K562 (cell line): ENCODE results near the gene CHRNB4. TPM values are rescaled to one million over a fixed set of nuclear protein-coding genes. Genes with fewer than 3 reads are reported as not detected.

Experiments used
- ATAC-seq: fragments of 200-7000 bp; cut with Tn5 transposase; 3 replicates; pipeline ENCODE4 v1.9.1; 2020; ENCODE audit warnings: moderate library complexity
- BruUV-seq: library from RNA; stranded (reverse); fragments of 400-500 nt; replicated peaks from 2 replicates; lab custom pipeline; 2021; lab: Mats Ljungman, UMichigan
- CTCF ChIA-PET: fragments of 300-600 bp; formaldehyde crosslinking; extraction: SDS; loops from one replicate; lab custom pipeline; 2021; ENCODE audit warnings: low intra/inter-chr PET ratio; lab: Yijun Ruan, JAX
- POLR2A ChIA-PET: fragments of 300-600, 350-650 bp; sonication (Branson Sonifier 250); formaldehyde crosslinking; extraction: SDS; loops from one replicate; lab custom pipeline; 2021; ENCODE audit warnings: antibody characterized with exemption, inconsistent platforms; lab: Yijun Ruan, JAX
- DNase-seq, 4 experiments: peaks; one replicate each; pipeline versions ENCODE4 v3.0.0 to v3.0.0-alpha.2; 2011 to 2018; ENCODE audit warnings: low spot score in 3 of 4, mixed read lengths in 3 of 4; ENCODE audit errors: extremely low read depth in 1 of 4
- FAIRE-seq: peaks from 2 replicates; lab custom pipeline; 2011; peaks lifted over from hg19 to GRCh38; lab: Jason Lieb, UNC
- H2AFZ ChIP-seq: 2 replicates; pipeline ENCODE4 v1.6.0; 2011; ENCODE audit warnings: low read depth, low read length, control low read depth, inconsistent platforms
- H3K27ac ChIP-seq: fragments of 200-600 bp; 3 replicates; pipeline ENCODE4 v1.8.0; 2011; ENCODE audit warnings: low read depth, mild to moderate bottlenecking, control low read depth, inconsistent platforms, low read length, moderate library complexity, mixed read lengths; ENCODE audit errors: extremely low read depth
- H3K27me3 ChIP-seq, 2 experiments: fragments of 300-600 bp in 1 of 2; 2 replicates in 1 of 2; 3 replicates in 1 of 2; pipeline versions ENCODE4 v1.6.0 to v1.8.0; 2011; ENCODE audit warnings: inconsistent platforms in 2 of 2, low read length in 2 of 2, mild to moderate bottlenecking in 1 of 2, mixed read lengths in 1 of 2, moderate library complexity in 1 of 2; ENCODE audit not compliant: control insufficient read depth in 2 of 2, insufficient read depth in 2 of 2
- H3K36me3 ChIP-seq: fragments of 300-600 bp; 3 replicates; pipeline ENCODE4 v1.8.0; 2011; ENCODE audit warnings: mild to moderate bottlenecking, low read length, inconsistent platforms; ENCODE audit not compliant: control insufficient read depth, insufficient read depth
- H3K4me1 ChIP-seq, 2 experiments: fragments of 200-600 bp in 1 of 2; replicated peaks in 1 of 2; 2 replicates in 1 of 2; 3 replicates in 1 of 2; pipeline versions ENCODE4 v1.5.1 to v1.8.0; 2011; ENCODE audit warnings: inconsistent platforms in 2 of 2, low read length in 2 of 2, mild to moderate bottlenecking in 1 of 2, mixed read lengths in 1 of 2, moderate library complexity in 1 of 2; ENCODE audit not compliant: control insufficient read depth in 2 of 2, insufficient read depth in 2 of 2
- H3K4me2 ChIP-seq: 2 replicates; pipeline ENCODE4 v1.6.1; 2011; ENCODE audit warnings: low read length, control low read depth, inconsistent platforms, mixed read lengths; ENCODE audit not compliant: insufficient read depth
- H3K4me3 ChIP-seq: fragments of 200-600 bp; sonication (generic), shearing (Covaris generic); 2 replicates; pipeline ENCODE4 v1.5.1; 2016; ENCODE audit warnings: control low read depth, inconsistent platforms
- H3K79me2 ChIP-seq: fragments of 200-600 bp; 3 replicates; pipeline ENCODE4 v1.8.0; 2011; ENCODE audit warnings: low read length, inconsistent platforms; ENCODE audit not compliant: control insufficient read depth, insufficient read depth
- H3K9ac ChIP-seq, 2 experiments: 2 replicates each; pipeline versions ENCODE4 v1.6.0 to v1.6.1; 2011; ENCODE audit warnings: low read depth in 2 of 2, low read length in 2 of 2, control low read depth in 1 of 2, inconsistent platforms in 1 of 2, mild to moderate bottlenecking in 1 of 2, mixed read lengths in 1 of 2; ENCODE audit not compliant: insufficient read depth in 1 of 2
- H3K9me1 ChIP-seq: one replicate; pipeline ENCODE4 v1.6.0; 2011; ENCODE audit warnings: inconsistent platforms, mild to moderate bottlenecking, low read length, moderate library complexity; ENCODE audit not compliant: control insufficient read depth, insufficient read depth
- H3K9me3 ChIP-seq: replicated peaks from 2 replicates; pipeline ENCODE4 v1.5.1; 2011; ENCODE audit warnings: low read depth, low read length, inconsistent platforms; ENCODE audit not compliant: control insufficient read depth, insufficient read depth
- H4K20me1 ChIP-seq: replicated peaks from 2 replicates; pipeline ENCODE4 v1.6.1; 2011; ENCODE audit warnings: low read length, inconsistent platforms, mixed read lengths; ENCODE audit not compliant: control insufficient read depth, insufficient read depth
- EGR1 ChIP-seq: fragments of 450-650 bp; conservative IDR thresholded peaks from 2 replicates; pipeline ENCODE4 v1.6.1; 2017; ENCODE audit warnings: mild to moderate bottlenecking
- KLF1 ChIP-seq: fragments of 450-650 bp; IDR thresholded peaks from 2 replicates; pipeline ENCODE4 v1.6.1; 2016; ENCODE audit warnings: missing genetic modification characterization, missing compliant biosample characterization
- MBD1 ChIP-seq: fragments of 250-450 bp; sonication (Bioruptor Pico); IDR thresholded peaks from 2 replicates; pipeline ENCODE4 v1.8.0; 2022; ENCODE audit warnings: inconsistent platforms
- MLX ChIP-seq, 2 experiments: fragments of 450-650 bp in 1 of 2; sonication (generic) in 1 of 2; formaldehyde crosslinking; conservative IDR thresholded peaks; 2 replicates each; pipeline versions ENCODE4 v1.4.0 to v1.8.1; 2020 to 2022; ENCODE audit warnings: mild to moderate bottlenecking in 1 of 2, missing genetic modification reagents in 1 of 2
- SIN3A ChIP-seq, 2 experiments: fragments of 150-350 bp in 1 of 2; IDR thresholded peaks; 2 replicates each; pipeline ENCODE4 v1.6.1; 2011 to 2016; ENCODE audit warnings: borderline replicate concordance in 2 of 2, low read depth in 2 of 2, low read length in 2 of 2, mild to moderate bottlenecking in 2 of 2, moderate library complexity in 2 of 2; ENCODE audit not compliant: control insufficient read depth in 1 of 2
- SNIP1 ChIP-seq: fragments of 450-650 bp; IDR thresholded peaks from 2 replicates; pipeline ENCODE4 v1.7.1; 2017; ENCODE audit warnings: low read depth, mild to moderate bottlenecking
- ZNF212 ChIP-seq: fragments of 450-650 bp; formaldehyde crosslinking; IDR thresholded peaks from 2 replicates; pipeline ENCODE4 v1.4.0; 2020; ENCODE audit warnings: mild to moderate bottlenecking
- WGBS: fragments of 100-300 bp; shearing (Covaris generic); methylation state at CpG from one replicate; pipeline ENCODE4 v1.1.6; 2016; ENCODE audit warnings: low coverage, mixed read lengths; ENCODE audit not compliant: insufficient coverage; ENCODE audit errors: missing lambda C conversion rate; 5-methylcytosine and 5-hydroxymethylcytosine counted together
- in situ Hi-C: fragments of 300-500 bp; cut with MboI; formaldehyde crosslinking; loops from 4 replicates; pipeline ENCODE4 v1.15.0; 2018; ENCODE audit warnings: inconsistent platforms, mixed read lengths
- intact Hi-C: fragments of 100-400 bp; cut with micrococcal nuclease; formaldehyde crosslinking; loops from 2 replicates; pipeline ENCODE4 v1.14.2; 2022
- polyA plus RNA-seq, 8 experiments: library from polyadenylated mRNA; depleted of rRNA in 4 of 8; stranded (reverse) in 5 of 8; unstranded in 3 of 8; fragments of >200 nt; fragmentation: Nextera tagmentation in 2 of 8; fragmentation: Illumina TruSeq in 1 of 8; extraction: Ambion mirVana in 2 of 8; extraction: Trizol in 1 of 8; gene quantifications; 2 replicates each; pipeline versions ENCODE4 v1.2.1 to v1.2.3, GENCODE V29; 2011 to 2014; ENCODE audit warnings: inconsistent platforms in 1 of 8, missing spikeins in 1 of 8
- total RNA-seq, 7 experiments: library from RNA; depleted of rRNA in 6 of 7; stranded (reverse); fragments of >200 nt in 6 of 7; fragmentation: Illumina TruSeq in 2 of 7; extraction: Trizol in 2 of 7; gene quantifications; 2 replicates each; pipeline versions ENCODE4 v1.2.1 to v1.2.3, GENCODE V29; 2011 to 2021; ENCODE audit warnings: low replicate concordance in 1 of 7

The CHRNB4 gene
- total and polyA plus RNA-seq, 9 of the 15 experiments (the other 6 are each of a cell fraction or from before 2014, with no cell fraction given), result 0.08 to 0.18 TPM; not detected in 7

GRCh38 chr15:78640527-78641101, 396 bp downstream of the CHRNB4 start:
- DNase-seq (peak in 3 of 4 experiments; percentile 24 to 88 (median 86)), ATAC-seq (peak; percentile 63), FAIRE-seq (no peak)
- Histone ChIP-seq H3K9ac (no peak overlapping the region), H3K4me2 (peak overlapping the region; percentile 33; the same call in 1 of the 2 replicates), H4K20me1 (0 out of 2 replicates have a peak, but pooled peaks cover 3% of the 10 kb centered on the region), H3K79me2 (no peaks in the 10 kb centered on the region), H3K9me3 (no peaks in the 10 kb centered on the region), H2AFZ (peak overlapping the region; percentile 44), H3K36me3 (no peaks in the 10 kb centered on the region), H3K4me1 (peaks cover 3 to 12% of the 10 kb centered on the region in 2 experiments; a peak in 3 of 5 replicates), H3K9me1 (no peaks in the 10 kb centered on the region), H3K4me3 (peak overlapping the region; percentile 13; the same call in 1 of the 2 replicates), H3K27ac (no peak overlapping the region), H3K27me3 (peaks cover 9 to 30% of the 10 kb centered on the region in 2 experiments; a peak in 4 of 5 replicates)
- CTCF ChIA-PET, result interaction anchor here (1.1 kb wide), 1 partner anchor 68 kb away, joined by 3 read pairs; no protein-coding TSS in a partner anchor
- POLR2A ChIA-PET, result interaction anchor here (0.6 to 1.0 kb wide), 2 partner anchors 11 to 12 kb away, joined by 4 read pairs; no protein-coding TSS in a partner anchor
- under 1% methylated on average over 17 of the region's 32 CpGs for WGBS
- intact Hi-C loops (no loop called here), in situ Hi-C loops (no loop called here)
- BruUV-seq, result no TSS peak
- no peak for TF ChIP-seq KLF1 (tag)
- peak; percentile 91 for TF ChIP-seq EGR1

- peak; percentile 71 to 76 (median 73) for DNase-seq
- no peaks in the 10 kb centered on the region for H3K9me1 ChIP-seq
- FAIRE-seq, result peak; percentile 85
- POLR2A ChIA-PET, result interaction anchor here (1.3 kb wide), 1 partner anchor 11 kb away, joined by 3 read pairs; no protein-coding TSS in a partner anchor
- H3K4me2 ChIP-seq, result no peak overlapping the region
- ATAC-seq, result peak; percentile 89
- no peak overlapping the region for H3K9ac ChIP-seq
- no peak overlapping the region for H2AFZ ChIP-seq
- peaks cover 3 to 12% of the 10 kb centered on the region in 2 experiments; a peak in 3 of 5 replicates for H3K4me1 ChIP-seq
- WGBS, result 3% methylated on average over 2 of the region's 4 CpGs
- no peak overlapping the region for H3K4me3 ChIP-seq
- H3K79me2 ChIP-seq, result no peaks in the 10 kb centered on the region
- in situ Hi-C loops (no loop called here), intact Hi-C loops (loop anchor here (1.0 to 5.0 kb wide), 2 partner anchors 71 to 114 kb away; no protein-coding TSS in a partner anchor)
- no TSS peak for BruUV-seq
- H3K27me3 ChIP-seq, result peaks cover 9 to 38% of the 10 kb centered on the region in 2 experiments; a peak in 4 of 5 replicates
- no peaks in the 10 kb centered on the region for H3K9me3 ChIP-seq
- 0 out of 2 replicates have a peak, but pooled peaks cover 3% of the 10 kb centered on the region for H4K20me1 ChIP-seq
- CTCF ChIA-PET, result interaction anchor here (0.7 to 1.3 kb wide), 3 partner anchors 70 to 235 kb away, joined by 3 to 10 read pairs (median 3); no protein-coding TSS in a partner anchor
- H3K36me3 ChIP-seq, result no peaks in the 10 kb centered on the region
- no peak overlapping the region for H3K27ac ChIP-seq
- TF ChIP-seq MLX (CRISPR knock-in tag; conservative IDR thresholded peaks at IDR 0.05) (no peak), ZNF212 (CRISPR knock-in tag) (no peak), SNIP1 (peak; percentile 88), SIN3A (IDR thresholded peaks at IDR 0.05; ENCODE audit: borderline replicate concordance in 2 of 2, control insufficient read depth in 1 of 2, low read depth in 2 of 2, low read length in 2 of 2) (no peak), MBD1 (no peak)
Observed at GRCh38 chr15:78638658-78639314, 2.2 kb downstream of the CHRNB4 start.
